Lung (tissue), 12 donors: ENCODE results near the gene ANKS1B. TPM values are rescaled to one million over a fixed set of nuclear protein-coding genes. Genes with fewer than 3 reads are reported as not detected.

Experiments
- ATAC-seq: fragments of 200-7000 bp; cut with Tn5 transposase; one replicate; pipeline ENCODE4 v1.9.1; 2020; ENCODE audit warnings: moderate number of reproducible peaks; ENCODE audit not compliant: insufficient read depth, low FRiP score
- DNase-seq, 3 donors: peaks; one replicate each; pipeline ENCODE4 v3.0.0-alpha.2; 2013 to 2017
- H3K27ac ChIP-seq, 2 donors: one replicate each; pipeline ENCODE4 v1.5.1; 2013; ENCODE audit warnings: mild to moderate bottlenecking in 2 of 2, moderate library complexity in 2 of 2, control low read depth in 1 of 2, inconsistent platforms in 1 of 2, low read depth in 1 of 2, low read length in 1 of 2
- H3K27me3 ChIP-seq, 3 donors: one replicate each; pipeline ENCODE4 v1.5.1; 2013; ENCODE audit warnings: low read length in 2 of 3; ENCODE audit not compliant: control insufficient read depth in 3 of 3, insufficient read depth in 3 of 3
- H3K36me3 ChIP-seq, 4 donors: one replicate each; pipeline ENCODE4 v1.5.1; 2013; ENCODE audit warnings: low read length in 4 of 4, mild to moderate bottlenecking in 1 of 4, moderate library complexity in 1 of 4; ENCODE audit not compliant: control insufficient read depth in 4 of 4, insufficient read depth in 4 of 4
- H3K4me1 ChIP-seq, 5 donors: one replicate each; pipeline ENCODE4 v1.5.1; 2013; ENCODE audit warnings: low read length in 5 of 5, mild to moderate bottlenecking in 2 of 5, moderate library complexity in 1 of 5; ENCODE audit not compliant: control insufficient read depth in 5 of 5, insufficient read depth in 5 of 5
- H3K4me3 ChIP-seq: one replicate; pipeline ENCODE4 v1.5.1; 2013; ENCODE audit warnings: mild to moderate bottlenecking, control low read depth, moderate library complexity
- H3K9ac ChIP-seq, 2 donors: one replicate each; pipeline ENCODE4 v1.5.1; 2013; ENCODE audit warnings: low read length in 2 of 2, control low read depth in 1 of 2; ENCODE audit not compliant: insufficient read depth in 1 of 2
- H3K9me3 ChIP-seq, 4 donors: one replicate each; pipeline ENCODE4 v1.5.1; 2013; ENCODE audit warnings: low read length in 3 of 4, mild to moderate bottlenecking in 1 of 4, moderate library complexity in 1 of 4; ENCODE audit not compliant: control insufficient read depth in 4 of 4, insufficient read depth in 3 of 4
- WGBS, 2 donors: extraction: QIAGEN DNeasy Blood & Tissue Kit; methylation state at CpG; one replicate each; pipeline ENCODE4 v1.1.7; 2013; 5-methylcytosine and 5-hydroxymethylcytosine counted together
- polyA plus RNA-seq, 2 donors: library from polyadenylated mRNA; stranded (reverse); fragments of 200-250 nt; gene quantifications; one replicate each; pipeline ENCODE4 v1.2.1, GENCODE V29; 2013
- total RNA-seq, 2 donors: library from RNA; depleted of rRNA in 1 of 2; stranded (reverse); fragments of >200 nt in 1 of 2; gene quantifications; one replicate each; pipeline ENCODE4 v1.2.1, GENCODE V29; 2014 to 2021
- TF ChIP-seq, protein P1 (sequence below): IDR thresholded peaks from 2 replicates; pipeline ENCODE4 v1.5.1; 2012; ENCODE audit warnings: mild to moderate bottlenecking; ENCODE audit errors: control extremely low read depth, extremely low read depth
- donor health status: control.
- donor health status: control.
- donor health status: Bipolar disorder and iron deficiency.
- donor health status: healthy.
- donor health status: DM: yes; HTN: yes; CAD: no.

ANKS1B gene
- total and polyA plus RNA-seq, 4 donors, result 0.32 to 10.3 (median 3.7) TPM

- H3K4me1 ChIP-seq, result no peaks in the 10 kb centered on the region
- no peak overlapping the region for H3K9ac ChIP-seq
- TF ChIP-seq, protein P1, sequence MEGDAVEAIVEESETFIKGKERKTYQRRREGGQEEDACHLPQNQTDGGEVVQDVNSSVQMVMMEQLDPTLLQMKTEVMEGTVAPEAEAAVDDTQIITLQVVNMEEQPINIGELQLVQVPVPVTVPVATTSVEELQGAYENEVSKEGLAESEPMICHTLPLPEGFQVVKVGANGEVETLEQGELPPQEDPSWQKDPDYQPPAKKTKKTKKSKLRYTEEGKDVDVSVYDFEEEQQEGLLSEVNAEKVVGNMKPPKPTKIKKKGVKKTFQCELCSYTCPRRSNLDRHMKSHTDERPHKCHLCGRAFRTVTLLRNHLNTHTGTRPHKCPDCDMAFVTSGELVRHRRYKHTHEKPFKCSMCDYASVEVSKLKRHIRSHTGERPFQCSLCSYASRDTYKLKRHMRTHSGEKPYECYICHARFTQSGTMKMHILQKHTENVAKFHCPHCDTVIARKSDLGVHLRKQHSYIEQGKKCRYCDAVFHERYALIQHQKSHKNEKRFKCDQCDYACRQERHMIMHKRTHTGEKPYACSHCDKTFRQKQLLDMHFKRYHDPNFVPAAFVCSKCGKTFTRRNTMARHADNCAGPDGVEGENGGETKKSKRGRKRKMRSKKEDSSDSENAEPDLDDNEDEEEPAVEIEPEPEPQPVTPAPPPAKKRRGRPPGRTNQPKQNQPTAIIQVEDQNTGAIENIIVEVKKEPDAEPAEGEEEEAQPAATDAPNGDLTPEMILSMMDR, result no peak
- WGBS, 2 donors, result 84 to 87% methylated on average over 3 of the region's 3 CpGs
- no peak overlapping the region for H3K27ac ChIP-seq
- DNase-seq (no peak), ATAC-seq (no peak)
- H3K36me3 ChIP-seq, result no peaks in the 10 kb centered on the region
- no peak overlapping the region for H3K4me3 ChIP-seq
- H3K9me3 ChIP-seq, result no peaks in the 10 kb centered on the region
- H3K27me3 ChIP-seq, result no peaks in the 10 kb centered on the region
These were observed 975.0 kb downstream of the ANKS1B start for GRCh38 chr12:99009654-99010296.

DNA sequence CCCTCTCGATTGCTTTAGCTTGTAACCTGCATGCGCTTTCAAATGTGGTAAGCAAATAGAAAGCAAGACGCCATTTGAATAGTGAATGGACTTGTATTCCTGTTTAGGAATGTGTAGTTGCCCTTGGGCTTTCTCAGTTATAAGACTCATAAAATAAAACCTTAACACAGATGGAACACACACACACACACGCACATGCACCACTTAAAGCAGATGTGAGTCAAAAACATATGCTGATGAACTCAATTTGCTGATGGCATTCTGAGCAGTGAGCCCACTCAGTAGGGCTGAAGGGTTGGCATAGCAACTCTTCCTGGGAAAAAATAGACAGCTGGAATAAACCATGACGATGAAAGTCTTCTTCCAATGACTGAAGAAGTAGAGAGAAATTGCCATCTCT lies 979.1 kb downstream of the ANKS1B start:
- TF ChIP-seq, protein P1, result no peak

GRCh38 chr12:99004799-99005466 lies 979.8 kb downstream of the ANKS1B start:
- TF ChIP-seq, protein P1, result no peak
- Histone ChIP-seq H3K27ac (no peak overlapping the region), H3K36me3 (no peaks in the 10 kb centered on the region), H3K9me3 (no peaks in the 10 kb centered on the region), H3K4me3 (no peak overlapping the region), H3K27me3 (no peaks in the 10 kb centered on the region), H3K4me1 (peaks cover 0 to 2% (median 0%) of the 10 kb centered on the region in 5 donors), H3K9ac (no peak overlapping the region)
- ATAC-seq (no peak), DNase-seq (no peak)
- WGBS, 2 donors, result 82 to 83% methylated on average over 12 of the region's 12 CpGs

More for the DNA sequence above, 979.1 kb downstream of the ANKS1B start:
- Histone ChIP-seq H3K4me1 (no peaks in the 10 kb centered on the region), H3K9me3 (no peaks in the 10 kb centered on the region), H3K27ac (no peak overlapping the region), H3K4me3 (no peak overlapping the region), H3K27me3 (no peaks in the 10 kb centered on the region), H3K9ac (no peak overlapping the region), H3K36me3 (no peaks in the 10 kb centered on the region)
- DNase-seq, result no peak
- ATAC-seq, result no peak
- WGBS, 2 donors, result 86 to 88% methylated on average over 5 of the region's 5 CpGs
